Peyer's patch (tissue), 4 donors: ENCODE measurements around the gene TCTN1. TPM values are rescaled to one million over a fixed set of nuclear protein-coding genes. Genes with fewer than 3 reads are reported as not detected.
A peak's percentile ranks its signal among the peaks of the same experiment; 100 is the strongest.

ENCODE experiments used
- DNase-seq, 3 donors: peaks; one replicate each; pipeline ENCODE4 v3.0.0-alpha.2; 2017 to 2019
- H3K27ac ChIP-seq, 4 donors: fragments of 200-600 bp; sonication (generic); one replicate each; pipeline ENCODE4 v1.5.1; 2016 to 2019
- H3K27me3 ChIP-seq, 2 donors: fragments of 200-600 bp; sonication (generic); one replicate each; pipeline ENCODE4 v1.5.1; 2019
- H3K36me3 ChIP-seq, 3 donors: fragments of 200-600 bp; sonication (generic); one replicate each; pipeline ENCODE4 v1.5.1; 2016 to 2019
- H3K4me1 ChIP-seq, 4 donors: fragments of 200-600 bp; sonication (generic); one replicate each; pipeline ENCODE4 v1.5.1; 2016 to 2019
- H3K4me3 ChIP-seq, 4 donors: fragments of 200-600 bp; sonication (generic); 1 replicate in 3 of 4; 2 replicates in 1 of 4; pipeline ENCODE4 v1.5.1; 2016 to 2019; ENCODE audit warnings: mild to moderate bottlenecking in 1 of 4
- H3K9me3 ChIP-seq, 4 donors: fragments of 200-600 bp; sonication (generic); one replicate each; pipeline ENCODE4 v1.5.1; 2016 to 2019; ENCODE audit warnings: mild to moderate bottlenecking in 1 of 4
- POLR2A ChIP-seq, 2 donors: fragments of 450-650 bp; IDR thresholded peaks; one replicate each; pipeline ENCODE4 v1.5.1; 2017; ENCODE audit warnings: antibody characterized with exemption in 2 of 2, mild to moderate bottlenecking in 2 of 2, moderate library complexity in 2 of 2
- total RNA-seq, 4 donors: library from RNA; depleted of rRNA; stranded (reverse); fragments of >200 nt; gene quantifications; one replicate each; pipeline ENCODE4 v1.1.0, GENCODE V29; 2016
- TF ChIP-seq, protein P1 (sequence below), 6 experiments: fragments of 450-650 bp in 4 of 6; fragments of 200-600 bp in 2 of 6; sonication (generic) in 1 of 6; IDR thresholded peaks; one replicate each; pipeline ENCODE4 v1.5.1; 2017 to 2019; ENCODE audit warnings: antibody characterized with exemption in 6 of 6, mild to moderate bottlenecking in 3 of 6, moderate library complexity in 1 of 6

The TCTN1 gene
- total RNA-seq, 4 donors from 2014 or later: 9.1 to 53.6 (median 9.7) TPM

DNA sequence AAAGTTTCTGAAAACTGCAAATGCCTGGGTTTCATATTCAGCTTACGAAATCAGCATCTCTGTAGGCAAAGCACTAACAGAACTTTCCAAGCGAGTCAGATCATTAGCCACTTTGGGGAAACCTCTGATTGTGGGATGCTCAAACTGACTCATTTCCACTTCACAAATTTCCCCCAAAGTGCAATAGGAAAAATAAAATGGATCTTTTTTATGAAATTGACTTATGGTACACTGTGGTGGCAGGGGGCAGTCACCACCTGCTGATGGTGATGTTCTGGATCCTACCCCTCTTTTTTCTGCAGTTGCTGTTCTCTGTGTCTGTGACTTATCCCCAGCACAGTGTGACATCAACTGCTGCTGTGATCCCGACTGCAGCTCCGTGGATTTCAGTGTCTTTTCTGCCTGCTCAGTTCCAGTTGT, 5.6 kb downstream of the TCTN1 start:
- peak in 2 of 3 donors; percentile 56 to 61 for DNase-seq
- no peak for TF ChIP-seq POLR2A (IDR thresholded peaks at IDR 0.05)
- TF ChIP-seq, protein P1, sequence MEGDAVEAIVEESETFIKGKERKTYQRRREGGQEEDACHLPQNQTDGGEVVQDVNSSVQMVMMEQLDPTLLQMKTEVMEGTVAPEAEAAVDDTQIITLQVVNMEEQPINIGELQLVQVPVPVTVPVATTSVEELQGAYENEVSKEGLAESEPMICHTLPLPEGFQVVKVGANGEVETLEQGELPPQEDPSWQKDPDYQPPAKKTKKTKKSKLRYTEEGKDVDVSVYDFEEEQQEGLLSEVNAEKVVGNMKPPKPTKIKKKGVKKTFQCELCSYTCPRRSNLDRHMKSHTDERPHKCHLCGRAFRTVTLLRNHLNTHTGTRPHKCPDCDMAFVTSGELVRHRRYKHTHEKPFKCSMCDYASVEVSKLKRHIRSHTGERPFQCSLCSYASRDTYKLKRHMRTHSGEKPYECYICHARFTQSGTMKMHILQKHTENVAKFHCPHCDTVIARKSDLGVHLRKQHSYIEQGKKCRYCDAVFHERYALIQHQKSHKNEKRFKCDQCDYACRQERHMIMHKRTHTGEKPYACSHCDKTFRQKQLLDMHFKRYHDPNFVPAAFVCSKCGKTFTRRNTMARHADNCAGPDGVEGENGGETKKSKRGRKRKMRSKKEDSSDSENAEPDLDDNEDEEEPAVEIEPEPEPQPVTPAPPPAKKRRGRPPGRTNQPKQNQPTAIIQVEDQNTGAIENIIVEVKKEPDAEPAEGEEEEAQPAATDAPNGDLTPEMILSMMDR (IDR thresholded peaks at IDR 0.05): peak in 1 of 6 experiments; percentile 33
- H3K36me3 ChIP-seq: no peaks in the 10 kb centered on the region
- peak overlapping the region in 1 of 4 donors; percentile 17 for H3K4me3 ChIP-seq
- H3K27ac ChIP-seq: peak overlapping the region in 2 of 4 donors; percentile 24 to 76
- peaks cover 0 to 2% (median 0%) of the 10 kb centered on the region in 4 donors for H3K4me1 ChIP-seq
- no peaks in the 10 kb centered on the region for H3K9me3 ChIP-seq
- no peaks in the 10 kb centered on the region for H3K27me3 ChIP-seq

GRCh38 chr12:110622582-110622981, 8.7 kb downstream of the TCTN1 start:
- H3K9me3 ChIP-seq: no peaks in the 10 kb centered on the region
- peak overlapping the region in 1 of 4 donors; percentile 5 for H3K27ac ChIP-seq
- H3K36me3 ChIP-seq: no peaks in the 10 kb centered on the region
- DNase-seq: no peak
- TF ChIP-seq, protein P1 (IDR thresholded peaks at IDR 0.05): no peak
- TF ChIP-seq POLR2A (IDR thresholded peaks at IDR 0.05): no peak
- H3K4me3 ChIP-seq: no peak overlapping the region
- H3K4me1 ChIP-seq: peaks cover 0 to 6% (median 0%) of the 10 kb centered on the region in 4 donors
- H3K27me3 ChIP-seq: no peaks in the 10 kb centered on the region

GRCh38 chr12:110627500-110628195, 13.7 kb downstream of the TCTN1 start:
- Histone ChIP-seq H3K4me3 (no peak overlapping the region), H3K27me3 (no peaks in the 10 kb centered on the region), H3K36me3 (no peaks in the 10 kb centered on the region), H3K9me3 (no peaks in the 10 kb centered on the region), H3K27ac (peak overlapping the region in 2 of 4 donors; percentile 48 to 76), H3K4me1 (peaks cover 0 to 6% (median 0%) of the 10 kb centered on the region in 4 donors)
- TF ChIP-seq POLR2A (IDR thresholded peaks at IDR 0.05): no peak
- TF ChIP-seq, protein P1 (IDR thresholded peaks at IDR 0.05): no peak
- peak in 2 of 3 donors; percentile 59 to 65 for DNase-seq

- Histone ChIP-seq H3K36me3 (no peaks in the 10 kb centered on the region), H3K9me3 (no peaks in the 10 kb centered on the region), H3K27ac (no peak overlapping the region), H3K4me1 (no peaks in the 10 kb centered on the region), H3K27me3 (no peaks in the 10 kb centered on the region), H3K4me3 (no peak overlapping the region)
- TF ChIP-seq, protein P1 (IDR thresholded peaks at IDR 0.05): no peak
- TF ChIP-seq POLR2A (IDR thresholded peaks at IDR 0.05): no peak
- no peak for DNase-seq
These were observed 21.1 kb downstream of the TCTN1 start for GRCh38 chr12:110635055-110635454.

- TF ChIP-seq POLR2A (IDR thresholded peaks at IDR 0.05): no peak
These were observed 22.6 kb downstream of the TCTN1 start for GRCh38 chr12:110636516-110636915.

DNA sequence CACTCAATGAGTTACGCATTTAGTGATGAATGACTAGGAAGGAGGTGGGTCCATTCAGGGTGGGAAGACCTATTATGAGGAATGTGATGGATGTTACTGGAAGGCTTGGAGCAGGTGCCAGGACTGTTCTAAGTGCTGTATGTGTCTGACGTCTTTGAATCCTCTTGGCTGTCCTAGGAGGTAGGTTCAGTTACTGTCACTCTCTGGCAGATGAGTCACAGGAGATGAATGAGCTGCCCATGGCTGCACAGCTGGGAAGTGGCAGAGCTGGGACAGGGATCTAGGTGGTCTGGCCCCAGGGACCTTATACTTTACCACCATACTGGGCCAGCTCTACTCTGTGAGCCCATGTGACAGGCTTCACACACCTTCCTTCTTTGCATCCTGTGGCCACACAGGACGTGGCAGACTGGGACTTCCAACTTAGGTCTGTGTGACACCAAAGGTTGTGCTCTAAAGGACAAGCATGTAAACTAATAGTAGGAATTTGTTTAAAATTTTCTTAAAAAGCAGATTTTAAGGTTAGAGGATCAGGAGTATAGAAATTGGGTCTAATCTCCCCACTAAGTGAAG, 24.0 kb downstream of the TCTN1 start:
- DNase-seq: peak in 1 of 3 donors; percentile 49
- TF ChIP-seq, protein P1 (IDR thresholded peaks at IDR 0.05): no peak
- no peak for TF ChIP-seq POLR2A (IDR thresholded peaks at IDR 0.05)
- Histone ChIP-seq H3K9me3 (no peaks in the 10 kb centered on the region), H3K36me3 (no peaks in the 10 kb centered on the region), H3K27me3 (no peaks in the 10 kb centered on the region), H3K4me3 (no peak overlapping the region), H3K4me1 (no peaks in the 10 kb centered on the region), H3K27ac (peak overlapping the region in 2 of 4 donors; percentile 27 to 46)

More at GRCh38 chr12:110636516-110636915, 22.6 kb downstream of the TCTN1 start:
- Histone ChIP-seq H3K4me1 (no peaks in the 10 kb centered on the region), H3K36me3 (no peaks in the 10 kb centered on the region), H3K4me3 (no peak overlapping the region), H3K9me3 (no peaks in the 10 kb centered on the region), H3K27me3 (no peaks in the 10 kb centered on the region), H3K27ac (no peak overlapping the region)
- no peak for DNase-seq
